Astrocyte (in vitro differentiated cells and primary cell): ENCODE results near the gene NUAK2.

ENCODE experiments used
- EZH2 ChIP-seq: IDR thresholded peaks from 2 replicates; pipeline ENCODE4 v1.6.1; 2012; ENCODE audit warnings: mild to moderate bottlenecking, low read length, inconsistent platforms; ENCODE audit not compliant: insufficient read depth
- TF ChIP-seq, protein P1 (sequence below): IDR thresholded peaks from 2 replicates; pipeline ENCODE4 v1.5.1; 2011; ENCODE audit warnings: low read depth, mild to moderate bottlenecking, inconsistent platforms, low read length, moderate library complexity; ENCODE audit not compliant: insufficient read depth

DNA sequence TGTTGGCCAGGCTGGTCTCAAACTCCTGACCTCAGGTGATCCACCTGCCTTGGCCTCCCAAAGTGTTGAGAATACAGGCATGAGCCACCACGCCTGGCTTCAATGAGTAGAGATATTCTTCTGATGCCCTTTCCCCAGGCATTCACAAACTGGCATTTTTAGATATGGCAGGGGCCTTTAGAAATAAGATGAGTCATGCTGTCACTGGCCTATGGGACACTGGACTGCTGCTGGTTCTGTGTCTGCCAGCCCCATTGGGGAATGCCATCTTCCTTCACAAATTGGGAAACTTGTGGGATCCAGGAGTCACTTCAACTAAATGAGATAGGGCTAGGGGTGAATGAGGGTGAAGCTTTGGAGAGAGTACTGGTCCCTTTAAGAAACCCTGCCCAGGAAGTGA is 19.1 kb upstream of the NUAK2 start:
- TF ChIP-seq, protein P1, sequence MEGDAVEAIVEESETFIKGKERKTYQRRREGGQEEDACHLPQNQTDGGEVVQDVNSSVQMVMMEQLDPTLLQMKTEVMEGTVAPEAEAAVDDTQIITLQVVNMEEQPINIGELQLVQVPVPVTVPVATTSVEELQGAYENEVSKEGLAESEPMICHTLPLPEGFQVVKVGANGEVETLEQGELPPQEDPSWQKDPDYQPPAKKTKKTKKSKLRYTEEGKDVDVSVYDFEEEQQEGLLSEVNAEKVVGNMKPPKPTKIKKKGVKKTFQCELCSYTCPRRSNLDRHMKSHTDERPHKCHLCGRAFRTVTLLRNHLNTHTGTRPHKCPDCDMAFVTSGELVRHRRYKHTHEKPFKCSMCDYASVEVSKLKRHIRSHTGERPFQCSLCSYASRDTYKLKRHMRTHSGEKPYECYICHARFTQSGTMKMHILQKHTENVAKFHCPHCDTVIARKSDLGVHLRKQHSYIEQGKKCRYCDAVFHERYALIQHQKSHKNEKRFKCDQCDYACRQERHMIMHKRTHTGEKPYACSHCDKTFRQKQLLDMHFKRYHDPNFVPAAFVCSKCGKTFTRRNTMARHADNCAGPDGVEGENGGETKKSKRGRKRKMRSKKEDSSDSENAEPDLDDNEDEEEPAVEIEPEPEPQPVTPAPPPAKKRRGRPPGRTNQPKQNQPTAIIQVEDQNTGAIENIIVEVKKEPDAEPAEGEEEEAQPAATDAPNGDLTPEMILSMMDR = no peak
- no peak for TF ChIP-seq EZH2
